CMK (cell line): Measurements from ENCODE around the gene CCR8.
"Not testable (repeated sequence)": the region's sequence is repeated elsewhere in the genome, so short reads cannot be mapped to it uniquely, and the experiment has no call there.

ENCODE experiments used
- DNase-seq: peaks from one replicate; pipeline ENCODE4 v3.0.0-alpha.2; 2010; ENCODE audit warnings: low read depth

CCR8 gene

DNA sequence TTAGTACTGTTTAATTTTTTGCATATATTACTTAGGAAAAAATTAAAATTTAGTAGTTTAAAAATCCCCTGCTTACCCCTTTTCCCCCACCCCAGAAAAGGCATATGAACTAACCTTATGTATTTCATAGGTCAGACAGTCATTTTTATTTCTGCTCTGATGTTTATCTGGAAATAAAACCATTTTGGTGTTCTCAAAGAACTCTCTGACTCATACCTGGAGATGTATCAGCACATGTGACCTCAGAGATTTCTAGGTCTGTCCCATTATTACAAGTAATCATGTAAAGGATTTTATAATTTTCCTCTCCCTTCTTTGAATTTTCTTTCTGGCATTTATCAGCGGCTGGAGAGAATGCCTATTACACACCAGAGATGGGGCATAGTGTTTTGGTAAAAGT is 14.1 kb upstream of the CCR8 start:
- DNase-seq = no peak

DNA sequence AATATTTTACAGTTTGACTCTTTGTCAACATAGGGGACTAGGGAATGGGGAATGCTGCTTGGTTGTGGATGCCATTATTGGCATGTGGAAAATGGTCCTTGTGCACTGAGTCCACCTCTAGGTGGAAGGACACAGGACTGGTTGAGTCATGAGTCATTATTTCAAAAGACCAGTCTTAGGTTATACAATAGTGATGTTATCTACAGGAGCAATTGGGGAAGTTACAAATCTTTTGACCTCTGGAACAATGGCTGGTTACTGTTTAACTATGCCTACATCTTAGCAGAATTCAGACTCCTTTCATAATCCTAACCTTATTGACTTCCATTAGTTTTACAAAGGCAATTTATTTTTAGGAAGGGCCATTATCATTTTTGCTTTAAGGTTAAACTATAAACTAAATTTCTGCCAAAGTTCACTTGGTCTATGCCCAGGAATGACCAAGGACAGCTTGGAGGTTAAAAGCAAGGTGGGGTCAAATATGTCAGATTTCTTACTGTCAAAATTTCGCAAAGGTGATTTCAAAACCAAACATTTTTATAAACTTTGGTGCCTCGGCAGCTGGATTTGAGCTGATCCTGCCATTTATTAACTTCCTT is 11.8 kb upstream of the CCR8 start:
- DNase-seq = no peak

DNA sequence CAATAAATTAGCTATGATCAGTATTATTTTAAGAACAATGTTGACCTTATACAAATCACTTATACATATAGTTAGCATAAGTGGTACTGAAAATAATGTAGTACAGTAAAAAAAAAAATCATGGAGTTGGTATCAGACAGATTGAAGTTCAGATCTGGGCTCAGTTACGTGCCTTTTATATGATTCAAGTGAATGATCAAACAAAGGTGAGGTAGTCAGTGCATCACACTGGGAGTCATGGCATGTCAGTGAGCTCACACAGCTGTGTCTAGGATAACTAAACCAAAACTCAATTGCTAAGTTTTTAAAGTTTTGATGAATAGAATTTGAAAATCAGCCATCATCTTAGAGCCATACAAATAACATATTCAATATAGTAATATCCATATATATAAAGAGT is 11.2 kb upstream of the CCR8 start:
- no peak for DNase-seq

DNA sequence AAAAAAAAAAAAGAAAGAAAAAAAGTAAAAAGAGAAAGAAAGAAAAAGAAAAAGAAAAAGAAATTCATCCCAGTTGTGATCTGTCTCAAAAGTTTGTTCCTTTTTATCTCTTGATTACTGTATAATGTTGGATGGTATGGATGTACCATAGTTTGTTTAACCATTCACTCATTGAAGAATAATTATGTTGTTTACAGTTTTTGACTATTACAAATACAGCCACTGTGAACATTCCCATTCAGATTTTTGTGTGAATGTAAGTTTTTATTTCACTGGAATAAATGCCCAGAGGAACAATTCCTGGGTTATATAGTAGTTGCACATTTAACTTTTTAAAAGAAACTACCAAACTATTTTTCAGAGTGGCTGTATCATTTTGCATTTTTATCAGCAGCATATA is 10.3 kb upstream of the CCR8 start:
- DNase-seq = no peak

GRCh38 chr3:39321574-39321983 is 7.9 kb upstream of the CCR8 start:
- DNase-seq = not testable (repeated sequence)

DNA sequence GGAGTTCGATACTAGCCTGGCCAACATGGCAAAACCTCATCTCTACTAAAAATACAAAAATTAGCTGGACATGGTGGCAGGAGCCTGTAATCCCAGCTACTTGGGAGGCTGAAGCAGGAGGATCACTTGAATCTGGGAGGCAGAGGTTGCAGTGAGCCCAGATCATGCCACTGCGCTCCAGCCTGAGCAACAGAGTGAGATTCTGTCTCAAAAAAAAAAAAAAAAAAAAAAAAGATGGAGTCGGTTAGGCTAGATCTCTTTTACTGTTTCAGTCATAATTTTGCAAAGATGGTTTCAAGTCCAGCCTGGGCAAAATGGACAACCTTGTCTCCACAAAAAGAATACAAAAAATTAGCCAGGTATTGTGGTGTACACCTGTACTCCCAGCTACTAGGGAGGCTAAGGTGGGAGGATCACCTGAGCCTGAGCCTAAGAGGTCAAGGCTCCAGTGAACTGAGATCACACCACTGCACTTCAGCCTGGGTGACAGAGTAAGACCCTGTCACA is 7.2 kb upstream of the CCR8 start:
- not testable (repeated sequence) for DNase-seq

DNA sequence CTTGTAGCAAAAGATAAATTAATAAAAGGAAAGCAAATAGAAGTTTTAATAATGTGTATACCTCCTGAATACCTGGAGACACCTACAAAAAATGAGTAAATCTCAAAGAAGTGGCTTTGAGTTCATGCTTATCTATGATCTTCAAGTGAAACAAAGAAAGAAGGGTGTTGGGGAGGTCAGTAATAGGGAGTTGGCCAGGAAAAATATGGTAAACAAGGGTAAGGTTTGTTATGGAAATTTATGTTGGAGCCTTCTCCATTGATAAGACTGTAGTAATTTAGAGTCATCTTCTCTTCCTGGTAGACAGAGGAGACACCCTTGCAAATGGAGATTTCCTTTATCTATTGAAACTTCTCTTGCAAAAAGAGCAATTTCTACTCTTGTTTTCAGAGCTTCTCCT is 6.6 kb upstream of the CCR8 start:
- DNase-seq = no peak

GRCh38 chr3:39323494-39323893 is 6.0 kb upstream of the CCR8 start:
- DNase-seq = no peak

GRCh38 chr3:39325236-39325635 is 4.3 kb upstream of the CCR8 start:
- DNase-seq = no peak

DNA sequence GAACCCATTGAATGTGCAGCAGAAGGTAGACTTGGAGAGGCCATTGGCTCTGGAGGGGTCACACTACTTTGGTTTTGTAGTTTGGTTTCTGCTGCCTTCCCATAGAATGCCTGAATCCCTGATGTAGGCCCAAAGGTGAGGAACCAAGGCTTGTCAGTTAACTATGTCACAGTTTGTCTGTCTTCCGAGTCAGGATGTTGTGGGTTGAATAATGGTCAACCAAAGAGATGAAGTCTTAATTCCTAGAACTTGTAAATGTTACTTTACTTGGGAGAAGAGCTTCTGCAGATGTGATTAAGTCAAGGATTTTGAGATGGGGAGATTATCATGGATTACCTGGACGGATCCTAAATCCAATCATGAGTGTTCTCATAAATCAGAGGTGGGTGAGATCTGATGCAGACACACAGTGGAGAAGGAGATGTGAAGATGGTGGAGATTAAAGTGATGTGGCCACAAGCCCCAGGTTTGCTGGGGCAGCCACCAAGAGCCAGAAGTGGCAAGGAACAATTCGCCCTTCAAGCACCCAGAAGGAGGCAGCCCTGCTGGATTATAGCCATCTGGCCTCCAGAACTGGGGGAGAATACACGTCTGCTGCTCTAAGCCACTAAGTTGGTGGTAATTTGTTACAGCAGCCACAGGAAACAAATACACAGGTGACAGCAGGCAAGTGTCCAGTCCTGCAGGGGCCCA is 2.3 kb upstream of the CCR8 start:
- no peak for DNase-seq

- no peak for DNase-seq
Measured at GRCh38 chr3:39327746-39328349, 1.7 kb upstream of the CCR8 start.

- DNase-seq = no peak
Measured at GRCh38 chr3:39330824-39331223, 1.3 kb downstream of the CCR8 start.

GRCh38 chr3:39332525-39332924 is 3.0 kb downstream of the CCR8 start:
- no peak for DNase-seq

GRCh38 chr3:39333607-39334006 is 4.1 kb downstream of the CCR8 start:
- no peak for DNase-seq

DNA sequence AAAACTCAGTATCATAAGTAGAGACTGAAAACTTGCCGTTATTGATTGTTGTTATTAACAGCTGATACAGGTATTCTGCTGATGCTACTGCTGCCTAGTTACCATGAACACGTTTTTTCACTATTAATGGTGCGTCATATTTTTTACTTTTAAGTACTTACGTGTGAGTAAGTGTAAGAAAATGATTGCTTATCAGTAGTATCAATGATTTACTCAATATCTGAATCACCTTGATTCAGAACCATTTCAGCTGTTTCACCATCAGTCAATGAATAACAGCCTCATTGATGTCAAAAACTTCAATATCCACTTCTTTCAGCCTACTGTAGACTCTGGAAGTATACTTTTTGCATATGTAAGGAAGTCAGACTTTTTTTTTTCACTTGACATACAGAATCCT is 4.7 kb downstream of the CCR8 start:
- DNase-seq = no peak

DNA sequence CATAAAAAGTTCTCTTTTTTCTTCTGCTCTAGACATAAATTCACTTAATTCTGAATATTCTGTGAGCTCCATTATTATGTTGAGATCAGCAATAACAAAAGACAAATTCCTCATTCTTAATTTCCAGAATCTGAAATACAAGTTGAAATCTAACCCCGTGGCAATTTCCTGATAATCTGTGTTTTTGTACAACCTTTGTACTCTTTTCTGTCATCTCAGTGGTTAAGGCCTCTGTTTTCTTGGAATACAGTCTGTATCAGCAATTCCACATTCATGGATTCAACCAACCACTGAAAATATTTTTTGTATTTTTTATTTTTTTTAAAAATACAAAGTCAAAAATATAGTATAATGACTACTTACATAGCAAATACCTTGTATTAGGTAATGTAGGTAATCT is 8.7 kb downstream of the CCR8 start:
- no peak for DNase-seq

- no peak for DNase-seq
Measured at GRCh38 chr3:39339086-39339485, 9.6 kb downstream of the CCR8 start.

- no peak for DNase-seq
Measured at GRCh38 chr3:39343076-39343717, 13.7 kb downstream of the CCR8 start.

- no peak for DNase-seq
Measured at GRCh38 chr3:39343760-39344159, 14.3 kb downstream of the CCR8 start.

DNA sequence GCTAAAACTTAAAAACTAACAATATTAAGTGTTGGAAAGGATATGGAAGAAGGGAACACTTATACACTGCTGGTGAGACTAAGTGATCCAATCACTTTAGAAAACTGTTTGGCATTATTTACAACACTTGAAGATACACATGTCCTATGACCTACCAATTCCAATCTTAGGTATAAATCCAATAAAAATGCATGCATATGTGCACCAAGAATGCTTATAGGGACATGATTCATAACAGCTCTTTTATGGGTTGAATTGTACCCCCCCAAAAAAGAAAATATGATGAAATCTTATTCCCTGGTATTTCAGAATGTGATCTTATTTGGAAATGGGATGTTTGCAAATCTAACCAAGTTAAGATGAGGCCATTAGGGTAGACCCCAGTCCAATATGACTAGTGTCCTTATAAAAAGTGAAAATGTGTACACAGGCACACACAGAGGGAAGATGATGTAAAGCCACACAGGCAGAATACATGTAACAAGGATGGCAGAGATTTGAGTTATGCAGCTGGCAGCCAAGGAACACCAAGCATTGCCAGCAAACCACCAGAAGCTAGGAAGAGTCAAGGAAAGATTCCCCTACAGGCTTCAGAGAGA is 15.3 kb downstream of the CCR8 start:
- no peak for DNase-seq

GRCh38 chr3:39346785-39347585 is 17.5 kb downstream of the CCR8 start:
- DNase-seq = no peak

GRCh38 chr3:39347586-39347876 is 18.0 kb downstream of the CCR8 start:
- no peak for DNase-seq
